ENCODE data around the gene GMEB1.
A peak's percentile ranks its signal among the peaks of the same experiment; 100 is the strongest.
"Not testable (repeated sequence)": the region's sequence is repeated elsewhere in the genome, so short reads cannot be mapped to it uniquely, and the experiment has no call there.

GMEB1 gene

GRCh38 chr1:28718586-28719331, 50.2 kb downstream of the GMEB1 start:
- Mint-ChIP-seq H3K36me3 (ENCODE audit: low read depth) (peaks cover 13% of the 10 kb centered on the region), H3K27me3 (no peaks in the 10 kb centered on the region), H3K9me3 (no peaks in the 10 kb centered on the region), H3K4me3 (no peak overlapping the region), H3K4me1 (ENCODE audit: low read depth) (no peaks in the 10 kb centered on the region), H3K27ac (peak overlapping the region; percentile 13)

DNA sequence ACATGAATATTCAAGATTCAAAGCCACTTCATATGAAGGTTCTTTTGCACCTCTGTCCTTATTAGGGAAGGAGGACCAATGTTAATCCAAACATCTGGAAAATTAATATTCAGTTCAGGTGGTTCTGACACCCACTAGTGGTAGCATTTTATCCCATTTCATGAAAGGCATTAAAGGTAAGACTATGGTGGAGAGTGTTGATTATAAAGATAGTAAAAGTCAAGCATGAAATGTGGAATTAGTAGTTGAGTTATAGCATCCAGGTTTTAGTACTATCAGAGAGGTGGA, 50.7 kb downstream of the GMEB1 start:
- H3K4me1 Mint-ChIP-seq (ENCODE audit: low read depth): no peaks in the 10 kb centered on the region
- H3K4me3 Mint-ChIP-seq: no peak overlapping the region
- peak overlapping the region; percentile 13 for H3K27ac Mint-ChIP-seq
- H3K36me3 Mint-ChIP-seq (ENCODE audit: low read depth): peaks cover 8% of the 10 kb centered on the region
- H3K27me3 Mint-ChIP-seq: no peaks in the 10 kb centered on the region
- H3K9me3 Mint-ChIP-seq: no peaks in the 10 kb centered on the region

- Mint-ChIP-seq H3K27me3 (no peaks in the 10 kb centered on the region), H3K36me3 (ENCODE audit: low read depth) (no peaks in the 10 kb centered on the region), H3K4me1 (ENCODE audit: low read depth) (no peaks in the 10 kb centered on the region), H3K4me3 (no peak overlapping the region), H3K9me3 (no peaks in the 10 kb centered on the region), H3K27ac (no peak overlapping the region)
Observed at GRCh38 chr1:28720376-28720775, 51.8 kb downstream of the GMEB1 start.

DNA sequence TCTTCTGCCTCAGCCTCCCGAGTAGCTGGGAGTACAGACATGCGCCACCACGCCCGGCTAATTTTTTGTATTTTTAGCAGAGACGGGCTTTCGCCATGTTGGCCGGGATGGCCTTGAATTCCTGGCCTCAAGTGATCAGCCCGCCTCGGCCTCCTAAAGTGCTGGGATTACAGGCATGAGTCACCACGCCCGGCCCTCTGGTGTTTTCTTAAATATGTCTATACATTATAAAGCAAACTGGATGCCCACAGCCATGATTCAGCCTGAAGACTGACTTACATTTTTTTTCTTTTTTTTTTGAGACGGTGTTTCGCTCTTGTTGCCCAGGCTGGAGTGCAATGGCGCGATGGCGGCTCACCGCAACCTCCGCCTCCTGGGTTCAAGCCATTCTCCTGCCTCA, 53.3 kb downstream of the GMEB1 start:
- H3K4me3 Mint-ChIP-seq; H3K4me1 Mint-ChIP-seq (ENCODE audit: low read depth); H3K36me3 Mint-ChIP-seq (ENCODE audit: low read depth); H3K27ac Mint-ChIP-seq; H3K9me3 Mint-ChIP-seq; H3K27me3 Mint-ChIP-seq: not testable (repeated sequence)

GRCh38 chr1:28725365-28725764, 56.8 kb downstream of the GMEB1 start:
- H3K4me3 Mint-ChIP-seq; H3K27me3 Mint-ChIP-seq; H3K27ac Mint-ChIP-seq; H3K4me1 Mint-ChIP-seq (ENCODE audit: low read depth); H3K36me3 Mint-ChIP-seq (ENCODE audit: low read depth); H3K9me3 Mint-ChIP-seq: not testable (repeated sequence)

- Mint-ChIP-seq H3K36me3 (ENCODE audit: low read depth) (peaks cover 31% of the 10 kb centered on the region), H3K27ac (peak overlapping the region; percentile 91), H3K9me3 (no peaks in the 10 kb centered on the region), H3K4me1 (ENCODE audit: low read depth) (peaks cover 35% of the 10 kb centered on the region), H3K4me3 (peak overlapping the region; percentile 100), H3K27me3 (no peaks in the 10 kb centered on the region)
Observed at GRCh38 chr1:28735961-28736449, 67.4 kb downstream of the GMEB1 start.

DNA sequence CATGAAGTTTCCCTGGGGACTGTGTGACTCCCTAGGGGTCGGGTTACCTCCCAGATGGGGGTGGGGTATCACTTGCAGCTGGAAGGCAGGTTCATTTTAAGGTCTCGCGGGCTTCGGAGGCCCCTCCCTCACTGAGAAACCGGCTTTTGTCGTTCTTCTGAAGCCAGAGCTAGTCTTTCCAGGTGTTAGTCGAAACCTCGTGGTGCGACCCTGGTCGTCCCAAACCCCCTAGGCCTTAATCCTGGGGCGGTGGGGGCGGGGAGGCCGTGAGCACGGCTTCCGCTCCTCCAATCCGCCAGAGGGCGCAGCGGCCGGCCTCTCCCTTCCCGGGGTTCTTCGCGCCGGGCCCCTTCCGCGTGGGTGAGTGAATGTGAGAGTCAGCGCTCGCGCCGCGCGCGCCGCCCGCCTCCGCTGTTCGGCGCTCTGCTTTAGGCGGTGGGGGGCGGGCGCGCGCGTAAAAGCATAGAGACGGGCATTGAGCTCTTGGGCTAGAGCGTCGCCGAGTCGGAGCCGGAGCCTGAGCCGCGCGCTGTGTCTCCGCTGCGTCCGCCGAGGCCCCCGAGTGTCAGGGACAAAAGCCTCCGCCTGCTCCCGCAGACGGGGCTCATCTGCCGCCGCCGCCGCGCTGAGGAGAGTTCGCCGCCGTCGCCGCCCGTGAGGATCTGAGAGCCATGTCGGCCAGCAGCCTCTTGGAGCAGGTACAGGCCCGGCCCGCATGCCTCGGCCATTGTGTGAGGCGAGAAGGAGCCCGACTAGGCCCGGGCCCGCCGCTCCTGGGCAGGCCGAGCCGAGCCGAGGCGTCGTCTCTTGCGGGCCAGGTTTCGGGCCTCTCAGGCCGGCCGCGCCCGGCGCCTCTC, 68.1 kb downstream of the GMEB1 start, which contains the start of gene YTHDF2:
Gene YTHDF2, plus strand, starts transcription at position 491 of the 857 bp plus-strand sequence. Its CDS starts 181 bp downstream, at position 672.
- peaks cover 40% of the 10 kb centered on the region for H3K4me1 Mint-ChIP-seq (ENCODE audit: low read depth)
- no peaks in the 10 kb centered on the region for H3K9me3 Mint-ChIP-seq
- no peaks in the 10 kb centered on the region for H3K27me3 Mint-ChIP-seq
- H3K36me3 Mint-ChIP-seq (ENCODE audit: low read depth): peaks cover 38% of the 10 kb centered on the region
- H3K4me3 Mint-ChIP-seq: peak within 1 kb of the TSS; percentile 100
- H3K27ac Mint-ChIP-seq: peak within 1 kb of the TSS; percentile 100

DNA sequence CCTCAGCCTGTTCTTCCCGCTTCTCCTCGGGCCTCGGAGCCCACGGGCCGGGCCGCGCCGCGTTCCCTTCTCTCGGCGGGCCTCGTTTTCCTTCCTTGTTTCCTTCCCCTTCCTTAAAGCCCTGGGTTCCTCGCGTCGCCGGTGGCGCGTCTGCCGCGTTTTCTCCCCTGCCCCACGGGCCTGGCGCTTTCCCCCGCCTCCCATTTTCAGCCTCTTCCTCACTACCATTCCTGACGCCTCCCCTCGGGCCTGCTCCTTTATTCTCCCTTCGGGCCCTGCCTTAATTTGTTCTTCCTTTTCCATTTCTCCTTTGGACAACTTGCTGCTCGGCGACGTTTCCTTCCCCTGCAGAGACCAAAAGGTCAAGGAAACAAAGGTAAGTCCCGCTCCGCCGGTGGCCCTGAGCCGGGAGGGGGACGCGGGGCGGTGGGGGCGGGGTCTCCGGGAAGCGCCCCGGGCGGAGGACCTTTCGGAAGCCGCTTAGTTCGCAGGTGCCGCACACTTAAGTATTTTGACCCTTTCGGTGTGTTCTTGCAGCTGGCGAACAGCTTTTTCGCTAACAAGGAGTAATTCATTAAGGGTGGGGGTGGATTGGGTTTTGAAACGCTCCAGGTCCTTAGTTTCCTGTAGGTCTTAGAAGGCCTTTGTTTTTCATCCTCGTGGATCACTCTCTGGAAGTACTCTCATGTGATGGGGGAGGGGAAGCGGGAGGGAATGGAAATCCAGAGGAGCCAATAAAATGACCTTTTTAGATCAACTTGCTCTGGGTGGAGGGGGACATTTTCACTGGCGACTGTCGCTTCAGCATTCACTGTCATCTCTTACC, 68.9 kb downstream of the GMEB1 start:
- Mint-ChIP-seq H3K9me3 (no peaks in the 10 kb centered on the region), H3K27ac (peak overlapping the region; percentile 100), H3K4me1 (ENCODE audit: low read depth) (peaks cover 48% of the 10 kb centered on the region), H3K4me3 (peak overlapping the region; percentile 100), H3K36me3 (ENCODE audit: low read depth) (peaks cover 46% of the 10 kb centered on the region), H3K27me3 (no peaks in the 10 kb centered on the region)

GRCh38 chr1:28740118-28740517, 71.5 kb downstream of the GMEB1 start:
- Mint-ChIP-seq H3K4me3 (peak overlapping the region; percentile 100), H3K27me3 (no peaks in the 10 kb centered on the region), H3K27ac (peak overlapping the region; percentile 100), H3K9me3 (no peaks in the 10 kb centered on the region), H3K4me1 (ENCODE audit: low read depth) (peaks cover 74% of the 10 kb centered on the region), H3K36me3 (ENCODE audit: low read depth) (peaks cover 71% of the 10 kb centered on the region)

- H3K27me3 Mint-ChIP-seq: no peaks in the 10 kb centered on the region
- no peaks in the 10 kb centered on the region for H3K9me3 Mint-ChIP-seq
- peak overlapping the region; percentile 69 for H3K4me3 Mint-ChIP-seq
- H3K36me3 Mint-ChIP-seq (ENCODE audit: low read depth): peaks cover 79% of the 10 kb centered on the region
- H3K4me1 Mint-ChIP-seq (ENCODE audit: low read depth): peaks cover 83% of the 10 kb centered on the region
- peak overlapping the region; percentile 69 for H3K27ac Mint-ChIP-seq
Observed at GRCh38 chr1:28744184-28744583, 75.6 kb downstream of the GMEB1 start.

GRCh38 chr1:28745653-28746173, 77.1 kb downstream of the GMEB1 start:
- Mint-ChIP-seq H3K27ac (no peak overlapping the region), H3K9me3 (no peaks in the 10 kb centered on the region), H3K4me3 (peak overlapping the region; percentile 23), H3K4me1 (ENCODE audit: low read depth) (peaks cover 87% of the 10 kb centered on the region), H3K27me3 (no peaks in the 10 kb centered on the region), H3K36me3 (ENCODE audit: low read depth) (peaks cover 82% of the 10 kb centered on the region)

DNA sequence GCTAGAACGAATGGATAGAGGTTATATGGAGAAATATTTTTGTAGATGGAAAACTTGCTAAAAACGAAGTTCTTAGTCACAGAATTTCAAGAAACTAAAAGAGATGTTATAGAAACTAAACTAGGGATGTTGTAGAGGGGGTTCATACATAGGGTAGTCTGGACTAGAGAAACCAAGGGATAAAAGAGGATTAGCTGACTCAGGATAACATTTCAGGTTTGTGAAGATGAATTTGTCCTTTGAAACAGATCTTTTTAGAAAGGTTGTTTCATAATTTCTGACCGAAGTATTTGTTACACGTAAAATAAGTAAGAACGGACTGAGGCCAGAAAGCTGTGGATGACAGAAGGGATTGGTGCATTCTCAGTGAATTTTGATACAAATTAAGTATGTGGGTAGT, 81.7 kb downstream of the GMEB1 start:
- Mint-ChIP-seq H3K4me1 (ENCODE audit: low read depth) (peaks cover 77% of the 10 kb centered on the region), H3K9me3 (no peaks in the 10 kb centered on the region), H3K27ac (no peak overlapping the region), H3K36me3 (ENCODE audit: low read depth) (peaks cover 60% of the 10 kb centered on the region), H3K27me3 (no peaks in the 10 kb centered on the region), H3K4me3 (peak overlapping the region; percentile 22)

DNA sequence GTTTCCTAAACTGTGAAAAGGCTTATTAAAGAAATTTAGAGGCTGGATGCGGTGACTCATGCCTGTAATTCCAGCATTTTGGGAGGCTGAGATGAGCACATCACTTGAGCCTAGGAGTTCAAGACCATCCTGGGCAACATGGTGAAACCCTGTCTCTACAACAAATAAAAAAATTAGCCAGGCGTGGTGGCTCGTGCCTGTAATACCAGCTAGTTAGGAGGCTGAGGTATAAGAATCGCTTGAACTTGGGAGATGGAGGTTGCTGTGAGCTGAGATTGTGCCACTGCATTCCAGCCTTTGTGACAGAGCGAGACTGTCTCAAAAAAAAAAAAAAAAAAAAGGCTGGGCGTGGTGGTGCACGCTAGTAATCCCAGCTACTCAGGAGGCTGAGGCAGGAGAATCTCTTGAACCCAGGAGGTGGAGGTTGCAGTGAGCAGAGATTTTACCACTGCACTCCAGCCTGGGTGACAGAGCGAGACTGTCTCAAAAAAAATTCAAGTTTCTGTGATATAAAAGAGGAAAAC, 82.2 kb downstream of the GMEB1 start:
- H3K27ac Mint-ChIP-seq, H3K9me3 Mint-ChIP-seq, H3K27me3 Mint-ChIP-seq, H3K4me3 Mint-ChIP-seq: not testable (repeated sequence)
- Mint-ChIP-seq H3K4me1 (ENCODE audit: low read depth) (peaks cover 76% of the 10 kb centered on the region), H3K36me3 (ENCODE audit: low read depth) (peaks cover 58% of the 10 kb centered on the region)

- Mint-ChIP-seq H3K9me3 (no peaks in the 10 kb centered on the region), H3K4me1 (ENCODE audit: low read depth) (peaks cover 71% of the 10 kb centered on the region), H3K27ac (no peak overlapping the region)
Observed at GRCh38 chr1:28751315-28752060, 82.9 kb downstream of the GMEB1 start.

More at GRCh38 chr1:28751315-28752060, 82.9 kb downstream of the GMEB1 start:
- peaks cover 51% of the 10 kb centered on the region for H3K36me3 Mint-ChIP-seq (ENCODE audit: low read depth)
- no peaks in the 10 kb centered on the region for H3K27me3 Mint-ChIP-seq
- no peak overlapping the region for H3K4me3 Mint-ChIP-seq
